HG02798 (cell line): ENCODE data around the gene GPC6.
"Not testable (repeated sequence)": the region's sequence is repeated elsewhere in the genome, so short reads cannot be mapped to it uniquely, and the experiment has no call there.

Experiments
- ATAC-seq: cut with Tn5 transposase; IDR thresholded peaks from one replicate; pipeline ENCODE4 v1.9.1; 2021; ENCODE audit warnings: mild to moderate bottlenecking; ENCODE audit not compliant: unreplicated experiment, poor library complexity

The GPC6 gene

GRCh38 chr13:93226623-93227279 lies at the start of gene GPC6:
TSS of gene GPC6 (plus strand) at chr13:93226807.
- no peak for ATAC-seq

- no peak for ATAC-seq
Measured at GRCh38 chr13:93180356-93180969, 46.1 kb upstream of the GPC6 start.

GRCh38 chr13:93182406-93182805 lies 44.2 kb upstream of the GPC6 start:
- no peak for ATAC-seq

- no peak for ATAC-seq
Measured at GRCh38 chr13:93183302-93183701, 43.3 kb upstream of the GPC6 start.

GRCh38 chr13:93190006-93190405 lies 36.6 kb upstream of the GPC6 start:
- ATAC-seq: no peak

- no peak for ATAC-seq
Measured at GRCh38 chr13:93193682-93194081, 32.9 kb upstream of the GPC6 start.

GRCh38 chr13:93199856-93200255 lies 26.8 kb upstream of the GPC6 start:
- ATAC-seq: no peak

- no peak for ATAC-seq
Measured at GRCh38 chr13:93200626-93201025, 26.0 kb upstream of the GPC6 start.

GRCh38 chr13:93201992-93202558 lies 24.5 kb upstream of the GPC6 start:
- no peak for ATAC-seq

- not testable (repeated sequence) for ATAC-seq
Measured at GRCh38 chr13:93206778-93207392, 19.7 kb upstream of the GPC6 start.

- ATAC-seq: no peak
Measured at GRCh38 chr13:93216122-93216521, 10.5 kb upstream of the GPC6 start.

GRCh38 chr13:93217721-93218261 lies 8.8 kb upstream of the GPC6 start:
- no peak for ATAC-seq

GRCh38 chr13:93218583-93218982 lies 8.0 kb upstream of the GPC6 start:
- no peak for ATAC-seq

GRCh38 chr13:93220073-93220472 lies 6.5 kb upstream of the GPC6 start:
- no peak for ATAC-seq

GRCh38 chr13:93222976-93223375 lies 3.6 kb upstream of the GPC6 start:
- ATAC-seq: no peak

- no peak for ATAC-seq
Measured at GRCh38 chr13:93224535-93224934, 2.1 kb upstream of the GPC6 start.

- no peak for ATAC-seq
Measured at GRCh38 chr13:93225610-93226009, 997 bp upstream of the GPC6 start.

GRCh38 chr13:93226065-93226622 lies 463 bp upstream of the GPC6 start:
- no peak for ATAC-seq

GRCh38 chr13:93227280-93227877 lies 772 bp downstream of the GPC6 start:
- ATAC-seq: peak; percentile 21

GRCh38 chr13:93227878-93228642 lies 1.5 kb downstream of the GPC6 start:
- ATAC-seq: peak; percentile 49
